ENCODE measurements around the gene ATG12. TPM values are rescaled to one million over a fixed set of nuclear protein-coding genes. Genes with fewer than 3 reads are reported as not detected.
"Not testable (repeated sequence)": the region's sequence is repeated elsewhere in the genome, so short reads cannot be mapped to it uniquely, and the experiment has no call there.

The ATG12 gene
- total RNA-seq, 4 donors from 2014 or later, result 27.4 to 118 (median 63.7) TPM

DNA sequence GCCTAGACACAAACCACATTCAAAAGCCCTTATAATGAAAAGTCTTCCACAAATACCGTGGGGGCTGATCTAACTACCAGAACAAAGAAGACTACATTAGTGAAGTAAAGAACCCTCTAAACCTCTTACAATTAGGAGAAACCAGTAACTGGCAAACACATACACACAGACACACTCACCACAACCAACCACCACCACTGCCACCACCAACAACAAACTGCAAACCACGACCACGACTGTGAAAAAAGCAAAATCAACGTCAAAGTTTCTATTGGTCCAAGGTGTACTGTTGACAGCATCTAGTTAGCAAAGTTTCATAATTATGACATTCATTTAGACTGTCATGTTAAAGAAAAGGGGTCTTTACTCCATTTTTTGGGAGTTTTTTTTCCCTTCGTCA, 27.6 kb downstream of the ATG12 start:
- intact Hi-C loops (cut with DNase I; ENCODE audit: low total_unique reads), result no loop called here
- no peak for DNase-seq
- H3K27me3 ChIP-seq, result no peaks in the 10 kb centered on the region
- no peaks in the 10 kb centered on the region for H3K36me3 ChIP-seq
- no peaks in the 10 kb centered on the region for H3K4me1 ChIP-seq
- TF ChIP-seq, protein P1, sequence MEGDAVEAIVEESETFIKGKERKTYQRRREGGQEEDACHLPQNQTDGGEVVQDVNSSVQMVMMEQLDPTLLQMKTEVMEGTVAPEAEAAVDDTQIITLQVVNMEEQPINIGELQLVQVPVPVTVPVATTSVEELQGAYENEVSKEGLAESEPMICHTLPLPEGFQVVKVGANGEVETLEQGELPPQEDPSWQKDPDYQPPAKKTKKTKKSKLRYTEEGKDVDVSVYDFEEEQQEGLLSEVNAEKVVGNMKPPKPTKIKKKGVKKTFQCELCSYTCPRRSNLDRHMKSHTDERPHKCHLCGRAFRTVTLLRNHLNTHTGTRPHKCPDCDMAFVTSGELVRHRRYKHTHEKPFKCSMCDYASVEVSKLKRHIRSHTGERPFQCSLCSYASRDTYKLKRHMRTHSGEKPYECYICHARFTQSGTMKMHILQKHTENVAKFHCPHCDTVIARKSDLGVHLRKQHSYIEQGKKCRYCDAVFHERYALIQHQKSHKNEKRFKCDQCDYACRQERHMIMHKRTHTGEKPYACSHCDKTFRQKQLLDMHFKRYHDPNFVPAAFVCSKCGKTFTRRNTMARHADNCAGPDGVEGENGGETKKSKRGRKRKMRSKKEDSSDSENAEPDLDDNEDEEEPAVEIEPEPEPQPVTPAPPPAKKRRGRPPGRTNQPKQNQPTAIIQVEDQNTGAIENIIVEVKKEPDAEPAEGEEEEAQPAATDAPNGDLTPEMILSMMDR (IDR thresholded peaks at IDR 0.05), result no peak
- TF ChIP-seq POLR2A (IDR thresholded peaks at IDR 0.05), result no peak
- no peak overlapping the region for H3K4me3 ChIP-seq
- H3K27ac ChIP-seq, result no peak overlapping the region
- H3K9me3 ChIP-seq, result no peaks in the 10 kb centered on the region

DNA sequence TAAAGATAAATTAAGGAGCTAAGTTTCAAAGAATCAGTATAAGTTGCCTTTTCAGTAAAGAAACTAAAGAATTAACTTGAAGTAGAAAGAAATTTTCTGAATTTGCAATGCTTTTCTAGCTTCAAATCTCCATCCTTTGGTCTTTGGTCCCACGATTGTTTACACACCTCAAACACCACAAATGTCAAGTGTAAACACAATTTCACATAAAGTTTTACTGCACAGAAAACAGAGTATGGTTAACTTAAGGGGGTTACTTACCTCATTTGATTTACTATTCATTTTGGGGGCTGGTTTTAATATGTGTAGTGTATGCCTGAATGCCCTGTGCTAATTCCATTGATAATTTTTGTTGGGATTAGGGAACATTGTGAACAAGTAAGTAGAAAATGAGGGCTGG, 29.0 kb downstream of the ATG12 start:
- Histone ChIP-seq H3K36me3 (no peaks in the 10 kb centered on the region), H3K9me3 (no peaks in the 10 kb centered on the region)
- intact Hi-C loops (cut with DNase I; ENCODE audit: low total_unique reads), result no loop called here

DNA sequence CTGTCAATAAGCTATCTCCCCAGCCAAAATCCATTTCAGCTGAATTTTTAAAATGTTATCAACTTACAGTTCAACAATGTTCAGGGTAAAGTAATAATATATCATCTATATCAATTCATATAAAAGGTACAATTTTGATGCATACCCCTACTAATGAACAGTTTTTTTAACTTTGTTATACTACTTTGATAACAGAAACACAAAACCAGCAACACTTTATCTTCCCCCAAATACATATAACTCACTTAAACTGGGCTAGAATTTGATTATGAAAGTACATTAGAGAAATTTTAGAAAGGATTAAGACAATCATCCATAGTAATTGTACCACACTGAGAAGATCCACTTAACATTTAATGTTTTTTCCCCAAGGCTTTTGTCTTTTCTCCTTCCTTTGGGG, 30.0 kb downstream of the ATG12 start:
- Histone ChIP-seq H3K36me3 (no peaks in the 10 kb centered on the region), H3K27ac (no peak overlapping the region), H3K9me3 (no peaks in the 10 kb centered on the region), H3K4me1 (no peaks in the 10 kb centered on the region), H3K4me3 (no peak overlapping the region), H3K27me3 (no peaks in the 10 kb centered on the region)
- intact Hi-C loops (cut with DNase I; ENCODE audit: low total_unique reads), result no loop called here
- no peak for DNase-seq
- TF ChIP-seq POLR2A (IDR thresholded peaks at IDR 0.05), result no peak
- TF ChIP-seq, protein P1 (IDR thresholded peaks at IDR 0.05), result no peak

More for the DNA sequence above, 29.0 kb downstream of the ATG12 start:
- Histone ChIP-seq H3K4me3 (no peak overlapping the region), H3K27ac (no peak overlapping the region), H3K27me3 (no peaks in the 10 kb centered on the region), H3K4me1 (no peaks in the 10 kb centered on the region)
- no peak for DNase-seq
- TF ChIP-seq, protein P1 (IDR thresholded peaks at IDR 0.05), result no peak
- no peak for TF ChIP-seq POLR2A (IDR thresholded peaks at IDR 0.05)

DNA sequence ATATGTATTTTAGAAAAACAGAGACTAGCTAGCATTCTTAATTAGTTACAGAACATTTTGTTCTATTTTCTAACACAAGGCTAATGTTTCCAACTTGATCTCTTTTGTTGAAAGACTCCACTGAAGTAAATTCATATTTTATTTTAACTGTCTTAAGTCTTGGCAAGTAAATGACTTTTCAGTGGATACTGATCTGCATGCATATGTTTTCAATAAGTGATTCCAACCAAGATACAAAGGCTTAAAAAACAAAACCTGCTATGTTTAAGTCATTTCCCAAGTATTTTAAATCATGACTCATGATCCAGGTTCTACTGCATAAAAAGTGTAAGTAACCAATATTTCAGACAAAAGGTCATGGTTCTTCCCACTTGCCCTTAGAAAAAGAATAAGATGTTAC, 30.6 kb downstream of the ATG12 start:
- intact Hi-C loops (cut with DNase I; ENCODE audit: low total_unique reads), result no loop called here
- no peak for DNase-seq
- H3K9me3 ChIP-seq, result no peaks in the 10 kb centered on the region

DNA sequence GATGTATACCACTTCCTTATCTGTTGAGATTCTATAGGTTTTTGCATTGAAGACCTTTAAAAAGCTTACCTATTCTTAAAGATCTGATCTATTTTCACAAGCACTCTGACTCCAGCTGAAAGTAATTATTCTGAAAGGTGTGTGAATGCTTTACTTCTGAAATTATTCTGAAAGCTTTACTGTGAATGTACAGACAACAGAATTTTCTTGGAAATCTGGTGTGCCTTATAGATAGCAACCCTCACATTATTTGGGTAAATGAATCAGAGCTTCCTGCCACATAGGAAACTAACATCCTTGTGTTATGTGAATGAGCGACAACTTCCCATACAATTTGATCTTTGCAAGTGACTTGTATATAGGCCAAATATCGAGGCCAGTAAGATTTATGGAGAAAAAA, 31.4 kb downstream of the ATG12 start:
- H3K36me3 ChIP-seq, result no peaks in the 10 kb centered on the region
- DNase-seq, result no peak
- no peaks in the 10 kb centered on the region for H3K4me1 ChIP-seq
- TF ChIP-seq POLR2A (IDR thresholded peaks at IDR 0.05), result no peak
- TF ChIP-seq, protein P1 (IDR thresholded peaks at IDR 0.05), result no peak
- no peak overlapping the region for H3K27ac ChIP-seq
- no peaks in the 10 kb centered on the region for H3K9me3 ChIP-seq
- no peaks in the 10 kb centered on the region for H3K27me3 ChIP-seq
- intact Hi-C loops (cut with DNase I; ENCODE audit: low total_unique reads), result no loop called here
- no peak overlapping the region for H3K4me3 ChIP-seq

More for the DNA sequence above, 30.6 kb downstream of the ATG12 start:
- H3K27ac ChIP-seq, result no peak overlapping the region
- H3K4me3 ChIP-seq, result no peak overlapping the region
- H3K36me3 ChIP-seq, result no peaks in the 10 kb centered on the region
- H3K27me3 ChIP-seq, result no peaks in the 10 kb centered on the region
- H3K4me1 ChIP-seq, result no peaks in the 10 kb centered on the region
- TF ChIP-seq, protein P1 (IDR thresholded peaks at IDR 0.05), result no peak
- no peak for TF ChIP-seq POLR2A (IDR thresholded peaks at IDR 0.05)

DNA sequence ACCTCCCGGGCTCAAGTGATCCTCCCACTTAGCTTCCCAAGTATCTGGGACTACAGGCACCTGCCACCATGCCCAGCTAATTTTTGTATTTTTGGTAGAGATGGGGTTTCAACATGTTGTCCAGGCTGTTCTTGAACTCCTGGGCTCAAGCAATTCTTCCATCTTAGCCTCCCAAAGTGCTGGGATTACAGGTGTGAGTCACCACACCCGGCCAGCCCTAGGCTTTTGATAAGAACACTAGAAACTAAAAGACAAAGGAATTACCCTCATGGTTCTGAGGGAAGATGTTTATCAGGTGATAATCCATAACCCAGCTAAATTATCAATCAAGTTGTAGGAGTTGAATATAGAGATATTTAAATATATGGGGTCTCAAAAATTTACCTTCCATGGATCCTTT, 33.3 kb downstream of the ATG12 start:
- H3K27ac ChIP-seq; H3K27me3 ChIP-seq; intact Hi-C loops (cut with DNase I; ENCODE audit: low total_unique reads); H3K4me1 ChIP-seq; H3K36me3 ChIP-seq; H3K4me3 ChIP-seq; DNase-seq; H3K9me3 ChIP-seq: not testable (repeated sequence)

Data from uterus (tissue), 4 donors.